ENCODE data around the gene KCNT2.

- TF ChIP-seq CTCF (IDR thresholded peaks at IDR 0.05) (no peak), POLR2A (IDR thresholded peaks at IDR 0.05) (no peak)
These were observed 200.7 kb downstream of the KCNT2 start for GRCh38 chr1:196407358-196408051.

Data from Peyer's patch (tissue), 4 donors.